Measurements from ENCODE around the gene MUC3A.

Gene MUC3A

DNA sequence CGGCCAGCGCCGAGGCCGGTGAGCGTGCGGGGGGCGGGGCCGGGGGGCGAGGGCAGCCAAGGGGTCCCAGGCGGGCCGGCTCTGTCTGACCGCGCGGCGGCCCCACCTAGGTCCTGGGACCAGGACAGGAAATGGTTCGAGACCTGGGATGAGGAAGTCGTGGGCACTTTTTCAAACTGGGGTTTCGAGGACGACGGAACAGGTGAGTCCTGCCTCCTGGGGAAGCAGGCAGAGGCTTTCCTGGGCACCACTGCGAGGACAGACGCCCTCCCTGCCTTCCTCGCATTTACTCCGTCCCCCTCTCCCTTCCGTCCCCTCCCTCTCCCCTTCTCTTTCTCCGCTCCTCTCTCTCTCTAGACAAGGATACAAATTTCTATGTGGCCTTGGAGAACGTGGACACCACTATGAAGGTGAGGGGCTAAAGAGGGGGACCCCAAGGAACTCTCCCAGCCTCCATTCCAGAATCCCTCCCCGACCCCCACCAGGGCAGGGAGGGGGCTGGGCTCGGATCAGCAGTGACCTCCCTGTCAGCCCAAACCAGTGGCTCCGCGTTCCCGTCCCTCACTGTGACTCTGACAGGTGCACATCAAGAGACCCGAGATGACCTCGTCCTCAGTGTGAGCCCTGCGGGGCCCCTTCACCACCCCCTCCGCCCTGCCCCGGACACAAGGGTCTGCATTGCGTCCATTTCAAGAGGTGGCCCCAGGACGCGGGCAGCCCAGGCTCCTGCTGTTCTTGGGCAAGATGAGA lies 17.4 kb downstream of the MUC3A start:
- DNase-seq: no peak
- H3K9me3 ChIP-seq (ENCODE audit: severe bottlenecking): peaks cover 17% of the 10 kb centered on the region
- no peaks in the 10 kb centered on the region for H3K36me3 ChIP-seq
- peaks cover 84% of the 10 kb centered on the region for H3K27me3 ChIP-seq (ENCODE audit: insufficient read depth, low read depth, severe bottlenecking)
- H3K27ac ChIP-seq: no peak overlapping the region
- no peak overlapping the region for H3K4me3 ChIP-seq (ENCODE audit: low read depth, low read length)
- TF ChIP-seq, protein P1, sequence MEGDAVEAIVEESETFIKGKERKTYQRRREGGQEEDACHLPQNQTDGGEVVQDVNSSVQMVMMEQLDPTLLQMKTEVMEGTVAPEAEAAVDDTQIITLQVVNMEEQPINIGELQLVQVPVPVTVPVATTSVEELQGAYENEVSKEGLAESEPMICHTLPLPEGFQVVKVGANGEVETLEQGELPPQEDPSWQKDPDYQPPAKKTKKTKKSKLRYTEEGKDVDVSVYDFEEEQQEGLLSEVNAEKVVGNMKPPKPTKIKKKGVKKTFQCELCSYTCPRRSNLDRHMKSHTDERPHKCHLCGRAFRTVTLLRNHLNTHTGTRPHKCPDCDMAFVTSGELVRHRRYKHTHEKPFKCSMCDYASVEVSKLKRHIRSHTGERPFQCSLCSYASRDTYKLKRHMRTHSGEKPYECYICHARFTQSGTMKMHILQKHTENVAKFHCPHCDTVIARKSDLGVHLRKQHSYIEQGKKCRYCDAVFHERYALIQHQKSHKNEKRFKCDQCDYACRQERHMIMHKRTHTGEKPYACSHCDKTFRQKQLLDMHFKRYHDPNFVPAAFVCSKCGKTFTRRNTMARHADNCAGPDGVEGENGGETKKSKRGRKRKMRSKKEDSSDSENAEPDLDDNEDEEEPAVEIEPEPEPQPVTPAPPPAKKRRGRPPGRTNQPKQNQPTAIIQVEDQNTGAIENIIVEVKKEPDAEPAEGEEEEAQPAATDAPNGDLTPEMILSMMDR (IDR thresholded peaks at IDR 0.05; ENCODE audit: low read depth, low read length): no peak

DNA sequence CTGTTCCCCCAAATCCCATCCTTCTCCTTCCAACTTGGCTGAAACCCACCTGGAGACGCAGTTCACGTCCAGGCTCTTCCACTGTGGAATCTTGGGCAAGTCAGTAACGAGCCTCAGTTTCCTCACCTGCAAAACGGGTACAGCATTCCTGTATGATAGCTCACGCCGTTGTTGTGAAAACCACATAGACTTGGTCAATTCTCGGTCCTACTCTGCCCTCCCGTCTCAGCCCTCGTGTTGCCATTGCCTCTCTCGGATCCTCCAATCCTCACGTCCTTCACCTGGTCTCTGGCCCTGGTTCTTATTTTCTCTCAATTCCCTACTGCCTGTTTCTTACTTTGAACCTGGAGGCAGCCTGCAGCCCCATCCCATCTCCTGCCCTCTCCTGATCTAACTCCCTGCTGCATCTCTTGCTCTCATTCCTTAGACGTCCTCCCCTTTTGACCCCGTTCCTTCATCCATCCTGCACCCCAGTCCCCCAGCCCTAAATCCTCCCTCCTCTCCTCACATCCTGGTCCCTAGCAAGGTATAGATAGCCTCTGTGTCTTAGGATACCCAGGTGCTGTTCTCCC lies 18.0 kb downstream of the MUC3A start:
- Histone ChIP-seq H3K27ac (no peak overlapping the region), H3K9me3 (ENCODE audit: severe bottlenecking) (peaks cover 17% of the 10 kb centered on the region), H3K4me3 (ENCODE audit: low read depth, low read length) (no peak overlapping the region), H3K27me3 (ENCODE audit: insufficient read depth, low read depth, severe bottlenecking) (peaks cover 87% of the 10 kb centered on the region), H3K36me3 (no peaks in the 10 kb centered on the region)
- TF ChIP-seq, protein P1 (IDR thresholded peaks at IDR 0.05; ENCODE audit: low read depth, low read length): no peak
- no peak for DNase-seq

DNA sequence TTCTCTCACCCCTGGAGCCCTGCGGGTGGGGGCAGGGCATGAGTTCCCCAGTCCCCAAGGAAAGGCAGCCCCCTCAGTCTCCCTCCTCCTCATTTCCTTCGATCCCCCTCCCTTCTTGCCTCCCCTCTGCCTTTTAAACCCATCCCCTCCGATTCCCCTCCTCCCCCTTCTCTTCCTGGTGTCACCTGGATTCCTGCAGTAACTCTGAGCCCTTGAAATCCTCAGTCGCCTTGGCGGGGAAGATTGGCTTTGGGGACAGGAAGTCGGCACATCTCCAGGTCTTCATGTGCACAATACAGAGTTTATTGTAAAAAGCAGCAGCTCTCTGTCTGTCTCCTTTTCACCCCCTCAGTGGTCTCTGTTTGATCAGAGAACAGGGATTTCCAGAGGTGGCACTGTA lies 18.7 kb downstream of the MUC3A start:
- TF ChIP-seq, protein P1 (IDR thresholded peaks at IDR 0.05; ENCODE audit: low read depth, low read length): no peak
- Histone ChIP-seq H3K27me3 (ENCODE audit: insufficient read depth, low read depth, severe bottlenecking) (peaks cover 87% of the 10 kb centered on the region), H3K27ac (no peak overlapping the region), H3K9me3 (ENCODE audit: severe bottlenecking) (peaks cover 17% of the 10 kb centered on the region), H3K36me3 (no peaks in the 10 kb centered on the region), H3K4me3 (ENCODE audit: low read depth, low read length) (no peak overlapping the region)
- no peak for DNase-seq

DNA sequence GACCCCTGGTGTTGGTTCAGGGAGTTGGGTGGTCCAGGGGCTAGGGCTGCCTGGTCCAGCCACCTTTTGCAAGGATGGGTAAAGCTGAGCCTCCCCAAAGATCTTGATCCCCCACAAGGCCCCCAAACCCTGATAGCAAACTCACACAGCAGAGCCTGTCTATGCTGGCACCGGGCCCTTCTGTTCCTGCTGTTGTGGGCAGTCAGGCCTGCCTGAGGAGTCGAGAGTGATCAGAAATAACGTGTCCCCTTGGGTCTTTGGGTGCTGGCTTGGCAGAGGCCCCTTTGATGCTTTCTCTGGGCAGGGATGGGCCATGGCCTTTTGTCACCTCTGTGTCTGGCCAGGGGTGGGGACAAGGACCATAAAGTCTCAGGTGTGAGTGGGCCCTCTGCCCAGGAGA lies 19.3 kb downstream of the MUC3A start:
- no peak for DNase-seq
- TF ChIP-seq, protein P1 (IDR thresholded peaks at IDR 0.05; ENCODE audit: low read depth, low read length): no peak
- Histone ChIP-seq H3K9me3 (ENCODE audit: severe bottlenecking) (peaks cover 17% of the 10 kb centered on the region), H3K27me3 (ENCODE audit: insufficient read depth, low read depth, severe bottlenecking) (peaks cover 83% of the 10 kb centered on the region), H3K36me3 (no peaks in the 10 kb centered on the region), H3K27ac (no peak overlapping the region), H3K4me3 (ENCODE audit: low read depth, low read length) (no peak overlapping the region)

DNA sequence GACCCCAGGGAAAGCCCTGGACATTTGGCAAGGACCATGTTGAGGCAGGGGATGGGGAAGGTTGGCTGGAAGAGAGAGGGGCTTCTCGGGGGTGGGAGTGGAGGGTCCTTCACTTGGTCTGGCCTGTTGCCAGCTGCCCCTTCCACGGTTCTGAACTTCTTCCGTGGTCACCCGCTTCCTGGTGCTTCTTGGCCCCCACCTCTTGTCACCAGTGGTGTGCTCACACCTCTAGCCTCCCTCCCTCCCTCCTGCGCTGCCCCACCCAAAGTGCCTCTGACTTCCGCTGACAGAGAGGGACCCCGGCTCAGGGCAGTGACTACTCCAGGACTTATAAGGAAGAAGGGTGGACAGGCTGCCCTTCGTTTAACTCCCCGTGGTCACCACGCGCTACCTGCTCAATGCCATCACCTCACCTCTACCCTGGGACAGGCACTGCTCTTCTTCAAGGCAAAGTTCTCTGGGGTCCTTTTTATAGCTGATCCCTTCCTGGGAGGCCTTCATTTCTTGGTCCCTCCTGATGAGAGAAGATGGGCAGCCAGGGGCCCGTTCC lies 19.8 kb downstream of the MUC3A start, which contains the start of gene MUC12:
MUC12 (plus strand) TSS at position 500 of the 550 bp plus-strand sequence. CDS start 58 bp downstream, outside the sequence.
- H3K27ac ChIP-seq: no peak within 1 kb of the TSS
- no peak for DNase-seq
- TF ChIP-seq, protein P1 (IDR thresholded peaks at IDR 0.05; ENCODE audit: low read depth, low read length): no peak
- peaks cover 83% of the 10 kb centered on the region for H3K27me3 ChIP-seq (ENCODE audit: insufficient read depth, low read depth, severe bottlenecking)
- peaks cover 17% of the 10 kb centered on the region for H3K9me3 ChIP-seq (ENCODE audit: severe bottlenecking)
- no peaks in the 10 kb centered on the region for H3K36me3 ChIP-seq
- no peak within 1 kb of the TSS for H3K4me3 ChIP-seq (ENCODE audit: low read depth, low read length)

Measured in WERI-Rb-1 (cell line).